ENCODE results near the gene KIAA1755.

KIAA1755 gene

GRCh38 chr20:38217791-38218565, 42.6 kb downstream of the KIAA1755 start:
- no peak for DNase-seq (ENCODE audit: low read depth in 2 of 2)

GRCh38 chr20:38216746-38217595, 43.6 kb downstream of the KIAA1755 start:
- no peak for DNase-seq (ENCODE audit: low read depth in 2 of 2)

- no peak for DNase-seq (ENCODE audit: low read depth in 2 of 2)
Observed at GRCh38 chr20:38216201-38216600, 44.3 kb downstream of the KIAA1755 start.

- no peak for DNase-seq (ENCODE audit: low read depth in 2 of 2)
Observed at GRCh38 chr20:38215194-38216182, 45.0 kb downstream of the KIAA1755 start.

GRCh38 chr20:38214256-38215193, 46.0 kb downstream of the KIAA1755 start:
- no peak for DNase-seq (ENCODE audit: low read depth in 2 of 2)

GRCh38 chr20:38213607-38213940, 47.0 kb downstream of the KIAA1755 start:
- DNase-seq (ENCODE audit: low read depth in 2 of 2), result no peak

GRCh38 chr20:38212806-38213606, 47.5 kb downstream of the KIAA1755 start:
- DNase-seq (ENCODE audit: low read depth in 2 of 2), result no peak

GRCh38 chr20:38211200-38212097, 49.1 kb downstream of the KIAA1755 start:
- no peak for DNase-seq (ENCODE audit: low read depth in 2 of 2)

GRCh38 chr20:38210741-38211140, 49.8 kb downstream of the KIAA1755 start:
- no peak for DNase-seq (ENCODE audit: low read depth in 2 of 2)

- no peak for DNase-seq (ENCODE audit: low read depth in 2 of 2)
Observed at GRCh38 chr20:38209736-38210405, 50.7 kb downstream of the KIAA1755 start.

- DNase-seq (ENCODE audit: low read depth in 2 of 2), result no peak
Observed at GRCh38 chr20:38209054-38209675, 51.4 kb downstream of the KIAA1755 start.

- DNase-seq (ENCODE audit: low read depth in 2 of 2), result no peak
Observed at GRCh38 chr20:38208523-38208922, 52.0 kb downstream of the KIAA1755 start.

- DNase-seq (ENCODE audit: low read depth in 2 of 2), result no peak
Observed at GRCh38 chr20:38208088-38208487, 52.4 kb downstream of the KIAA1755 start.

GRCh38 chr20:38207621-38208020, 52.9 kb downstream of the KIAA1755 start:
- no peak for DNase-seq (ENCODE audit: low read depth in 2 of 2)

- DNase-seq (ENCODE audit: low read depth in 2 of 2), result no peak
Observed at GRCh38 chr20:38205001-38205400, 55.5 kb downstream of the KIAA1755 start.

GRCh38 chr20:38203981-38204357, 56.6 kb downstream of the KIAA1755 start:
- DNase-seq (ENCODE audit: low read depth in 2 of 2), result no peak

GRCh38 chr20:38203337-38203980, 57.1 kb downstream of the KIAA1755 start:
- no peak for DNase-seq (ENCODE audit: low read depth in 2 of 2)

- no peak for DNase-seq (ENCODE audit: low read depth in 2 of 2)
Observed at GRCh38 chr20:38202982-38203293, 57.6 kb downstream of the KIAA1755 start.

Measured in stimulated activated CD4-positive, alpha-beta T cell treated with anti-CD3 and anti-CD28 coated beads, Interleukin-1b, Interleukin-23, amount 100 ng/mL, for 4 hours (primary cell).